NCI-H510A (cell line): Measurements from ENCODE around the gene OGFR.
"Not testable (repeated sequence)": the region's sequence is repeated elsewhere in the genome, so short reads cannot be mapped to it uniquely, and the experiment has no call there.

Source experiments
- DNase-seq: peaks from one replicate; lab custom pipeline; 2025; lab: John Stamatoyannopoulos, UW

OGFR gene

DNA sequence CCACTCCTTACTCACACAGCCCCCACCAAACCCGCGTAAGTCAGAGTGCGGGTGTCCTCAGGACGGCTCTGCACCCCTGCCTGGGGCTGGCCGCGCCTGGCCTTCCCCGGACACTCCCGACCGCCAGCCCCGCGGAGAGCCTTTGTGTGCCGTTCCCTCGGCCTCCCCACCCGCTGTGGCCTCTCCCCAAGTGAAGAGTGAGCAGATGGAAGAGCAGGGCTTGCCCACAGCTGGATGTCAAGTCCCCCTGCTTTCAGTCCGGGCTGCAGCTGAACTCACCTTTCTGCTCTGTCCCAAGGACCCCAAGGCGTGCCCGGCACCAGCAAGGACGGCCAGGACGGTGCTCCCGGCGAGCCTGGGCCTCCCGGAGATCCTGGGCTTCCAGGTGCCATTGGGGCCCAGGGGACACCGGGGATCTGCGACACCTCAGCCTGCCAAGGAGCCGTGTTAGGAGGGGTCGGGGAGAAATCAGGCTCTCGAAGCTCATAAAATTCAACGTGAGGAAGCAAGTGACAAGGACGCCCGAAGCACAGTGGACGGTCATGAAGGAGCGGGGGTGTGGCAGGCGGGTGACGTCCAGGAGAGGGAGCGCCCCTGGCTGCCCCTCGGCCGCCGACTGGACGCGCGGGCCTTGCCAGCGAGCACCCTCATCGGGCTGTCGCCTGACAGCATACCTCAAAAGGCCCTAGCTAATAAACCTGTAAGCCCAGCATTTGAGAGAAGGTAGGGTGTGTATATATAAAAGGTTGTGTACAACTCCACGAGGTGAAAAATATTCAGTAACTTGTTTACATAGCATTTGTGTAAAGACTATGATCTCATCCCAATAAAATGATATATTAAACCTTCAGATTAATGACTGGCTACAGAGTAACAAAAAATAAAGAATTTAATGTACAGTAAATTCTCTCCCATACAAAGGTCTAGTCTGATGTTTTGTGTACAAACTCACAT lies 35.9 kb downstream of the OGFR start:
- no peak for DNase-seq

DNA sequence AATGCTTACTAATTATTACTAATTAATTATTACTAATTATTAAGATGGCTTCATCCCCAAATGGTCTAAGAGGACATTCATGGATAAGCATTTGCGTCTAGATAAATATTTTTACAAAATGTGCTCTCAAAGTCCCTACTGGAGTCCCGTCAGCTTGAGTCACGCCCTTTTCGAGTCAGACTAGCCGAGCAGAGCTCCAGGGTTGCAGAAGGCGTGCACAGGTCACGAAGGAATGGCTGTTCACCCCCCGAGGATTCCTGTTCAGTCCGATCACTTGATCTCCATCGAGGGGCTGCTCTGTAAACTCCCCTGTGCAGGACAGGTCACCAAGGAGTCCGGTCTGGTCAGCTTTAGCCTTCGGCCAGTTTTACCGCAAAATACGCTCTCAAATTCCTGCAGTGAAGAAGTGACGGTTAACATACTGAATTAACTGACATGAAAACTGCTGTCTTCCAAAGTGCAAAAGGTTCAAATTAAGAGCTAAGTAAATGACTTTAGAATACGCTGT lies 37.1 kb downstream of the OGFR start:
- no peak for DNase-seq

GRCh38 chr20:62843656-62844055 lies 39.0 kb downstream of the OGFR start:
- DNase-seq: no peak

DNA sequence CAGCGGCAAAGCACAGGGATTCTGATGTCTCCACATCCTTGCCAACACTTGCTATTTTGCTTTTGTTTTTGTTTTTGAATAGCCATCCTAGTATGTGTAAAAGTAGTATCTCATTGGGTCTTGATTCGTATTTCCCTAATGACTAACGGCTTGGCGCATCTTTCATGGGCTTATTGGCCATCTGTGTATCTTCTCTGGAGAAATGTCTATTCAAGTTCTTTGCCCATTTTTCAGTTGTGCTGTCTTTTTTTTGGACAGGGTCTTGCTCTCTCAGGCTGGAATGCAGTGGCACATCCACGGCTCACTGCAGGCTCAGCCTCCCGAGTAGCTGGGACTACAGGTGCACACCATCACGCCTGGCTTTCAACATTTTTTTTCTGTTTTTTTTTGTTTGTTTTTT lies 39.5 kb downstream of the OGFR start:
- DNase-seq: no peak

DNA sequence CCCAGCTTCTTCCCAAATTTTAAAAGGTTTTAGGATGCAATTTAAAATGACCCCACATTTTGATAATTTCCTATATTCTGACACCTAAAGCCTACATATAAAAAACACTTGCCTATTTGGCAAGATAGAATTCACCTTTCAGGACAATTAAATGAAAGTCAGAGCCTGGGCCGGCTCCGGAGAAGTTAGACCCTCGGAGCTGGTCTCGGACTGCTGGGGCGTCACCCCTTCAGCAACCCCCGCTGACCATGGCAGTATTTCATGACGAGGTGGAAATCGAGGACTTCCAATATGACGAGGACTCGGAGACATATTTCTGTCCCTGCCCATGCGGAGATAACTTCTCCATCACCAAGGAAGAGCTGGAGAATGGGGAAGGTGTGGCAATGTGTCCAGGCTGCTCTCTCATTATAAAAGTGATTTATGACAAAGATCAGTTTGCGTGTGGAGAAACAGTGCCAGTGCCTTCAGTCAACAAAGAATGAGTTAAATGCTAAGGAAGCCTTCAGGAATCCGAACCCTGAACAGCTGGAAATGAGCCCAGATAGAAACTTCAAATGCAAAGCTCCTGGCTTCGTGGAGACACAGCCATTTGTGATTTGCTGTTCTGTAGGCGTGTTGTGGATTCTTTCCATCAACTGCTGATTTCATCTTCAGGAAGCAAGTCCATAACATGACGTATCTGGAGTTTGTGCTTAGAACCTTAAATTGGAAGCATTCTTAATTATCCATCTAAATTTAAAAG lies 41.0 kb downstream of the OGFR start:
- no peak for DNase-seq

GRCh38 chr20:62846166-62846890 lies 41.7 kb downstream of the OGFR start:
- DNase-seq: no peak

- DNase-seq: not testable (repeated sequence)
Observed at GRCh38 chr20:62848917-62849316, 44.3 kb downstream of the OGFR start.

GRCh38 chr20:62849431-62849830 lies 44.8 kb downstream of the OGFR start:
- no peak for DNase-seq

GRCh38 chr20:62850333-62850974 lies 45.8 kb downstream of the OGFR start:
- no peak for DNase-seq

DNA sequence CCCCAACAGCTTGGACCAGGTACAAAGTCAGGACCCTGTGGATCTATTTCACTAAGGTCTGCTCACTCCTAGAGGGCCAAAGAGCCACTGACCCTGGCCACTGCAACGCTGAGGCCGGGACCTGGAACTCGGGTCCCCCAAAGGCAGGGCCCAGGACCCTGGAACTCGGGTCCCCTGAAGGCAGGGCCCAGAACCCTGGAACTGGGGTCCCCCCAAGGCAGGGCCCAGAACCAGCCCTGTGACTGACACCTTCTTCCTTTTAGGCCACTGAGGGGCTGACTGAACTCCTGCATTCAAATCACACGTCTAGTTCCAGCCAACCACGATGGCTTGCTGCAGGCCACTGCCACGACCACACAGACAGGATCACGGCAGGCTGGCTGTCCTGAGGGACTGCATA lies 47.6 kb downstream of the OGFR start:
- no peak for DNase-seq

DNA sequence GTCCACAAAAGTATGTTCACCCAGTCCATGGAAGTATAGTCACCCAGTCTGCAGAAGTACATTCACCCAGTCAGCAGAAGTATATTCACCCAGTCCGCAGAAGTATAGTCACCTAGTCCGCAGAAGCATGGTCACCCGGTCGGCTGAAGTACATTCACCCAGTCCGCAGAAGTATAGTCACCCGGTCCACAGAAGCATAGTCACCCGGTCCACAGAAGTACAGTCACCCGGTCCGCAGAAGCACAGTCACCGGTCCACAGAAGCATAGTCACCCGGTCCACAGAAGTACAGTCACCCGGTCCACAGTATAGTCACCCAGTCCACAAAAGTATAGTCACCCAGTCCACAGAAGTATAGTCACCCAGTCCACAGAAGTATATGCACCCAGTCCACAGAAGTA lies 48.2 kb downstream of the OGFR start:
- DNase-seq: no peak

- not testable (repeated sequence) for DNase-seq
Observed at GRCh38 chr20:62853304-62853703, 48.7 kb downstream of the OGFR start.

- no peak for DNase-seq
Observed at GRCh38 chr20:62854121-62854520, 49.5 kb downstream of the OGFR start.

GRCh38 chr20:62855120-62855519 lies 50.5 kb downstream of the OGFR start:
- DNase-seq: no peak

DNA sequence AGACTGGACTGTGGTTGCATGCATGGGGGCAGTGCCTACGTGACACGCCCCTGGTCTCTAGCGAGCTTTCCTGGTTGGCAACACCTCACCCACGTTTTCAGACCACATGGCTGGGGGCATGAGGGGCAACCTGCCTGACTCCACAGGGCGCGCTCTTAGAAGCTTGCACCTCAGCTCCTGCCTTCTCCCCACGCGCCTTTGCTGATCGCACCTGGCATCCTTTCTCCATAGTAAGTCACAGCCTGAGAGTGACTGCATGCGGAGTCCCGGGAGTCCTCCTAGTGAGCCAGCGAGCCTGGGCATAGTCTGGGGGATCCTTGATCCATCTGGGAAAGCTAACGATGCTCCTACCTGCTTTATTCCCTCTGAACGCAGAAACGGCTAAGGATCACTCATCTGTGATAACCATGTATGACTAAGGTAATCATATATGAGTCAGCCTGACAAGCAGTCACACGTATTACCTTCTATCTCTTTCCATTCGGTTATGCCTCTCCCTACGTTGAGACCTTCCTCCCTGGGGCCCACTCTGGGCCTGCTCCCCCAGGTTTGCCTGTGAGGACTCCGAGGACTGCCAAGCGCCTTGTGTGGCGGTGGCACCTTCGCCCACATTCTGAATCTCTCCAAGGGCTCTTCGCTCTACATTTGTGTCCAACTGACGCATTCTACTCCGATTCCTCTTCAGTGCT lies 52.4 kb downstream of the OGFR start:
- DNase-seq: no peak

DNA sequence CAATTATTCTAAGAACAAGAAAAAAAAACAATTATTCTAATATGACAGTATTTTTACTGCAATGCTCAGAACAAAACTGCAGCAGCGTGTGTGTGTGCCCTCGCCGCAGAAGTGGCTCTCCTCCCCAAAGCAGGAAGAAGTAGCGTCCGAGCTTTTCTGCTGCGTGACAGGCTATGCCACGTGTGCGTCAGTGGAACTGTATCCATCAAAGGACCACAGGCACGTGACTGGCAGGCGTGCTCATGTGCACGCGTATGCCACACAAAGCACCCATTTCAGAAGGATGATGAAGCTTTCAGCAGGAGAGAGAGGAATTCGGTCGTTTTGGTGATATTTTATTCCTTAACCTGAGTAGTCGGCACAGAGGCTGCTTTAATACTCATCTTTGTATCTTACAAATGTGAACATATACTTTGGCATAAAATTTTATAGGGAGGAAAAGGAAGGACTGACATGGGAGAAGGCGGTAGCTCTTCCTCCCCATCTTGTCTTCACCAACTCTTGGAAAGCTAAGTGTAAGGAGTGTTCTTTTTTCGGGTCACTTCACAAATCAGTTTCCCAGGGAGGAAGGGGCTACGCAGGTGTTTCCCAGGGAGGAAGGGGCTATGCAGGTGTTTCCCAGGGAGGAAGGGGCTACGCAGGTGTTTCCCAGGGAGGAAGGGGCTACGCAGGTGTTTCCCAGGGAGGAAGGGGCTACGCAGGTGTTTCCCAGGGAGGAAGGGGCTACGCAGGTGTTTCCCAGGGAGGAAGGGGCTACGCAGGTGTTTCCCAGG lies 53.6 kb downstream of the OGFR start:
- no peak for DNase-seq

DNA sequence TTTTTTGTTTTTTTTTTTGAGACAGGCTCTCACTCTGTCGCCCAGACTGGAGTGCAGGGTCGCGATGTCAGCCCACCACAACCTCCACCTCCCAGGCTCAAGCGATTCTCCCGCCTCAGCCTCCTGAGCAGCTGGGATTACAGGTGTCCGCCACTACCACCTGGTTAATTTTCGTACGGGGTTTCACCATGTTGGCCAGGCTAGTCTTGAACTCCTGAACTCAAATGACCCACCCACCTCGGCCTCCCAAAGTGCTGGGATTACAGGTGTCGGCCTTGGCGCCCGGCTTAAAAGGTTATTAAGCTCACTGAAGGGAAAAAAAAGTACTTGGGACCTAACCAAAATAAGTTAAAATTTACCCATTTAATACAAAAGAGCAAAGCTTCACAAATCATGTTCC lies 55.1 kb downstream of the OGFR start:
- DNase-seq: no peak

DNA sequence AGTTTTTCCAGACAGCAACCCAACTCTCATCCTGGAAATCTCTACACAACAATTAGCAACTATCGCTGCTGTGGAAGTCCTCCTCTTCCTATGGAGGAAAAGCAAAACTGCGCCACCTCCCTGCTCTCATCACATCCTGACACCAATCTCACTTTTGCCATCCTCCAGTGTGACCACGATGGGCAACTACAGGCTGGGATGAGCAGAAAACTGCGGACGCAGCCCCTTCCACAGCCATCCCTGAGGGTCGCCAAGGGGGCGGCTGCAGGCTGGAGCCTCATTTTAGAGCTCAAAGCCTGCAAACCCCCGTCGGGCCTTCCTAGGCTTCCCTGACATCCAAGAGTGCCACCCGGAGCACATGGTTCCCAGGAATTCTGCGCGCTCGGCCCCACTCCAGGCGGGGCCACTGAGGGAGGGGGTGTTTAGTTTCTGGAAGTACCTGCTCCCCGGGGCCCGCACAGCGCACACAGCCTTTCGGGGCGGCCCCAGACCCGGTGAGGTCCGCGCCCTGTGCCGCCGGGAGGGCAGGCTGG lies 55.8 kb downstream of the OGFR start:
- DNase-seq: no peak

- no peak for DNase-seq
Observed at GRCh38 chr20:62860924-62861691, 56.5 kb downstream of the OGFR start.
